GM12875 (cell line): ENCODE results near the gene CLTCL1.

Experiments
- H3K4me3 ChIP-seq: one replicate; pipeline ENCODE4 v1.5.1; 2011; ENCODE audit warnings: low read depth, low read length, control low read depth
- TF ChIP-seq, protein P1 (sequence below): IDR thresholded peaks from 2 replicates; pipeline ENCODE4 v1.5.1; 2011; ENCODE audit warnings: low read depth, mild to moderate bottlenecking, control low read depth, inconsistent platforms, low read length, moderate library complexity, borderline replicate concordance; ENCODE audit not compliant: insufficient read depth

The CLTCL1 gene

DNA sequence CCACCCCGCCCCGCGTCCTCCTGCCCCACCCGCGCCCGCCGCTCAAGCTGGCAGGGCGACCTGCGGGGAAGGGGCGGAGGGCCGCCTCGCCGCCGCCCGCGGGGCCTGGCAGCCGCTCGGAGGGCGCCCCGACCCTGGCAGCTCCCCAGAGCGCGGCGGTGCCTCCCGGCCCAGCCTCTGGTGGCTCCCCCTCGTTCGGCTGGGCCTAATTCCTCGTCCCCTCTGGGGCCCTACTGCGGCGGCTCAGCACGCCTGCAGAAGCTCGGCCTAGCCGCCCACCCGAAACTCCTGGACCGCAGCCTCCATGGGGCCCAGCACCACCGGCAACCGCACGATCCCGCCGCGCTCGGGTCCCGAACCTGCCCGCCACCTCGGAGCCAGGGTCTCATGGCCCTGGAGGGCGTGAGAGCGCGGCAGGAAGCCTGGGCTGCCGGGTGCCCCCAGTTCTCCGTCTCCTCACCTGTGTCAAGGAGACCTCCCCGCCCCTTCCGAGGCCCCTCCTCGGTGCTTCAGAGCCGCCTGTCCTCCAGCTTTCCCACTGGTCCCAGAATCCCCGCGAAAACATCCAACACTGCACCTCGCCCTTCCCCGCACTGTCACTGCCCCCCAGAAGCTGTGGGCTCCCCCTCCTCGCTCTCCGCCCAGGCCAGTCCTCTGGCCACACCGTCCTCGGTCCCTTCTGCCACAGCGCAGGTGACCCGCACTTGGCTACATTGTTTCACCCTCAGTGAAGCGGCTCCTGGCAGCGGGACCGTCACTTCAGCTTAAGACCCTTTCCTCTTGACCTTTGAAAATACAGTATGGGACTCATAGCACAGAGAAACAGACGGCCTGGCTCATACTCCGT lies 140.8 kb downstream of the CLTCL1 start:
- no peak overlapping the region for H3K4me3 ChIP-seq

DNA sequence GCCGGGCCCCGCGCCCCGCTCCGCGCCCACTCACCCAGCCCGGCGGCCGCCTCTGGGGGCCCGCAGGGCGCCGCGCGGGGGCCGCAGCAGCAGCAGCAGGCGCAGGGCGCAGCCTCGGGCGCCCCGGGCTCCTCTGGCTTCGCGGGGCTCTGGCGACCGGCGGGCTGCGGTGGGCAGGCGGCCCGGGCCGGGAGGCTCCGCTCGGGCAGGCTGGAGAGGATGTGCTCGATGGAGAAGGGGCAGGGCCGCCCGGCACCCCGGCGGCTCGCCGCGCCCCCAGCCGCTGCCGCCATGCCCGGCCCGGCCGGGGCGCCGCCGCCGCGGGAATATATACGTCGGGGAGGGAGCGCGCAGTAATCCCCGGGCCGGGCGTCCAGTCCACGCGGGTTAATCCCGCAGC lies 141.5 kb downstream of the CLTCL1 start, which contains the start of gene GSC2:
Gene GSC2, minus strand, starts transcription at position 302 of the 400 bp plus-strand sequence. Its CDS starts 9 bp downstream, at position 293.
- H3K4me3 ChIP-seq, result no peak within 1 kb of the TSS
- TF ChIP-seq, protein P1, sequence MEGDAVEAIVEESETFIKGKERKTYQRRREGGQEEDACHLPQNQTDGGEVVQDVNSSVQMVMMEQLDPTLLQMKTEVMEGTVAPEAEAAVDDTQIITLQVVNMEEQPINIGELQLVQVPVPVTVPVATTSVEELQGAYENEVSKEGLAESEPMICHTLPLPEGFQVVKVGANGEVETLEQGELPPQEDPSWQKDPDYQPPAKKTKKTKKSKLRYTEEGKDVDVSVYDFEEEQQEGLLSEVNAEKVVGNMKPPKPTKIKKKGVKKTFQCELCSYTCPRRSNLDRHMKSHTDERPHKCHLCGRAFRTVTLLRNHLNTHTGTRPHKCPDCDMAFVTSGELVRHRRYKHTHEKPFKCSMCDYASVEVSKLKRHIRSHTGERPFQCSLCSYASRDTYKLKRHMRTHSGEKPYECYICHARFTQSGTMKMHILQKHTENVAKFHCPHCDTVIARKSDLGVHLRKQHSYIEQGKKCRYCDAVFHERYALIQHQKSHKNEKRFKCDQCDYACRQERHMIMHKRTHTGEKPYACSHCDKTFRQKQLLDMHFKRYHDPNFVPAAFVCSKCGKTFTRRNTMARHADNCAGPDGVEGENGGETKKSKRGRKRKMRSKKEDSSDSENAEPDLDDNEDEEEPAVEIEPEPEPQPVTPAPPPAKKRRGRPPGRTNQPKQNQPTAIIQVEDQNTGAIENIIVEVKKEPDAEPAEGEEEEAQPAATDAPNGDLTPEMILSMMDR, result no peak

More for the DNA sequence above, 140.8 kb downstream of the CLTCL1 start:
- TF ChIP-seq, protein P1, result no peak

DNA sequence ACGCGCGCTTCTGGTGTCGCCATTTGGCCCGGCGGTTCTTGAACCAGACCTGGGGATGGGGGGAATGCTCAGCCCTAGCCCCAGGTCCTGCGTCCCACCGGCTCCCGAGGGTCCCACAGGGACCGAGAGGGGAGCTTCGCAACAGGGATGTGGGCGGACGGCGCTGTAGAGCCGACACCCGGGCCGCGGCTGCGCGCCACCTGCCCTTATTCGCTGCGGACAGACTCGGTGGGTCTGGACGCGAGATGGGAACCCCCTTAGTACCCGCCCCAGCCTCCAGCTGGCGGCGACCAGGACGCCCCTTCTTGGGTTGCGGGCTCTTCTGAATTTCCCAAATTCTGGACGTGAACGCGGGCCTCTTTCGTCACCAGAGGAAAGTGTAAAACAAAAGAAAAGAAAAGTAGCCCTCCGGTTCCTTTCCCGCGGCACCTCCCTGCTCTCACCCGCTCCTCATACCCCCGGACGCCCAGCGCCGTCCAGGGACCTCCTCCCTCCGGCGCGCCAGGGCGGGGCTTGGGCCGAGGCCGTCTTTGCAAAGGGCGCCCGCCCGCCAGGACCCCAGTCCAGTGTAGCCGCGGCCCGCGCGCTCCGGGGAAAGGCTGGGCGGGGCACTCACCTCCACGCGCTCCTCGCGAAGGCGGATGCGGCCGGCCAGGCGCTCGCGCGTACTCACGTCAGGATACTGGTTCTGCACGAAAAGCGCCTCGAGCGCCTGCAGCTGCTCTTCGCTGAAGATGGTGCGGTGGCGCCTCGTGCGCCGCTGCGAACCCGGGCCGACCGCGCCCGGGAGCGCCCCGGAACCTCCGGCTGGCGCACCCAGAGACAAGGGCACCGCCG lies 142.3 kb downstream of the CLTCL1 start:
- H3K4me3 ChIP-seq, result no peak overlapping the region
- TF ChIP-seq, protein P1, result no peak

GRCh38 chr22:19148417-19149046 lies 143.0 kb downstream of the CLTCL1 start:
- TF ChIP-seq, protein P1, result no peak
- H3K4me3 ChIP-seq, result no peak overlapping the region

DNA sequence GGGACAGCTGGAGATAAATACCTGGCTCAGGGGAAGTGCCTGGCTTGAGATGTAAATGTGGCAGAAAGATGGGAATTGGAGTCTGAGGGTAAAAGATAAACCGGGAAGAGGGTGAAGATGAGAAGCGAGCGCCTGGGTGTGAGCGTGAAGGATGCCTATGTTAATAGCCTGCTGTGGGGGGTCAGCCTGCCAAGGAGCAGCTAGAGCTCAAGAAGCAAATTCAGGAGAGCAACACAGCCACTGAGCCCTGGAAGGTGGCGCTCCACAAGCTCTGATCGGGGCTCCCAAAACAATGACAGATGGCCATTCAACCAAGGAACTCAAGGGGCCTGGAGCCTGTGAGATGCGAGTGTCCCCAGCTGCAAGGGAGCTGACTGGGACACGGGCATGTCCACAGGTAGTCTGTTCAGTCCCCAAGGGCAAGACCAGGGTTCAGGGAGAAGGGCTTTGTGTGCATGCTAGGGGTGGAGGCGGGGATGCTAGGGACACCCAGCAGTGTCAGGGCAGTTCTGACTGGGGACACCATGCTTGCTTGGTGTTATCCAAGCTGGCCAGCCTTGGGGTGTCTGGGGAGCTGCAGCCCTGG lies 144.2 kb downstream of the CLTCL1 start:
- TF ChIP-seq, protein P1, result no peak
- H3K4me3 ChIP-seq, result no peak overlapping the region

- TF ChIP-seq, protein P1, result no peak
- no peak overlapping the region for H3K4me3 ChIP-seq
Measured at GRCh38 chr22:19146215-19146968, 145.1 kb downstream of the CLTCL1 start.
